ENCODE results near the gene BCAS4.
A peak's percentile ranks its signal among the peaks of the same experiment; 100 is the strongest.
"Not testable (repeated sequence)": the region's sequence is repeated elsewhere in the genome, so short reads cannot be mapped to it uniquely, and the experiment has no call there.

The BCAS4 gene

GRCh38 chr20:50799890-50800550, 5.2 kb downstream of the BCAS4 start:
- no peak for DNase-seq

GRCh38 chr20:50800986-50801746, 6.3 kb downstream of the BCAS4 start:
- DNase-seq: not testable (repeated sequence)

- DNase-seq: no peak
Observed at GRCh38 chr20:50801747-50802125, 6.9 kb downstream of the BCAS4 start.

- DNase-seq: no peak
Observed at GRCh38 chr20:50802289-50802688, 7.4 kb downstream of the BCAS4 start.

- peak; percentile 40 for DNase-seq
Observed at GRCh38 chr20:50804437-50805348, 9.8 kb downstream of the BCAS4 start.

GRCh38 chr20:50805349-50805684, 10.5 kb downstream of the BCAS4 start:
- no peak for DNase-seq

GRCh38 chr20:50806126-50806768, 11.4 kb downstream of the BCAS4 start:
- no peak for DNase-seq

GRCh38 chr20:50810063-50810462, 15.2 kb downstream of the BCAS4 start:
- no peak for DNase-seq

GRCh38 chr20:50810842-50811241, 16.0 kb downstream of the BCAS4 start:
- no peak for DNase-seq

GRCh38 chr20:50813101-50813643, 18.3 kb downstream of the BCAS4 start:
- no peak for DNase-seq

GRCh38 chr20:50813801-50814200, 18.9 kb downstream of the BCAS4 start:
- no peak for DNase-seq

GRCh38 chr20:50814438-50815161, 19.7 kb downstream of the BCAS4 start:
- no peak for DNase-seq

GRCh38 chr20:50815162-50815989, 20.5 kb downstream of the BCAS4 start:
- no peak for DNase-seq

- DNase-seq: no peak
Observed at GRCh38 chr20:50817776-50818172, 22.9 kb downstream of the BCAS4 start.

- DNase-seq: no peak
Observed at GRCh38 chr20:50819349-50819748, 24.5 kb downstream of the BCAS4 start.

GRCh38 chr20:50820515-50821256, 25.8 kb downstream of the BCAS4 start:
- no peak for DNase-seq

- DNase-seq: no peak
Observed at GRCh38 chr20:50821257-50821921, 26.5 kb downstream of the BCAS4 start.

GRCh38 chr20:50821994-50822393, 27.1 kb downstream of the BCAS4 start:
- no peak for DNase-seq

- DNase-seq: no peak
Observed at GRCh38 chr20:50823319-50823718, 28.5 kb downstream of the BCAS4 start.

- DNase-seq: no peak
Observed at GRCh38 chr20:50824137-50824536, 29.3 kb downstream of the BCAS4 start.

Measured in CD4-positive, alpha-beta T cell treated with Interleukin-10 for 1 hour (primary cell).